ENCODE results near the gene HRH1. TPM values are rescaled to one million over a fixed set of nuclear protein-coding genes. Genes with fewer than 3 reads are reported as not detected.

The HRH1 gene
- total and polyA plus RNA-seq, 2 of the 13 experiments (the other 11 are each of a cell fraction or from before 2014, with no cell fraction given): not detected

- H3K4me1 ChIP-seq (ENCODE audit: insufficient read depth, low read length): no peaks in the 10 kb centered on the region
- intact Hi-C loops (cut with micrococcal nuclease; ENCODE audit: unreplicated experiment) (no loop called here), in situ Hi-C loops (cut with HindIII; ENCODE audit: extremely low pct_ligation_motif_present, low pct_unique_long_range_greater_than_20kb) (no loop called here)
- H3K9ac ChIP-seq (ENCODE audit: insufficient read depth, low read depth, low read length): no peak overlapping the region
- no peak for DNase-seq (ENCODE audit: low spot score)
- no peak overlapping the region for H2AFZ ChIP-seq (ENCODE audit: low read length)
- BruUV-seq (replicated peaks): no TSS peak
- ChIA-PET CTCF (ENCODE audit: low intra/inter-chr PET ratio, low total read pairs) (no interaction called here), POLR2A (no interaction called here)
- H3K4me2 ChIP-seq (ENCODE audit: low read depth, low read length): no peak overlapping the region
- H3K79me2 ChIP-seq (ENCODE audit: insufficient read depth, low read length): no peaks in the 10 kb centered on the region
- 29% methylated on average over 19 of the region's 21 CpGs for WGBS (ENCODE audit: low lambda C conversion rate)
- H4K20me1 ChIP-seq (ENCODE audit: insufficient read depth, low read length): no peaks in the 10 kb centered on the region
- H3K27ac ChIP-seq (ENCODE audit: extremely low read length, insufficient read depth, low read length): no peak overlapping the region
- ATAC-seq: no peak
- H3K27me3 ChIP-seq (ENCODE audit: control insufficient read depth in 1 of 2, insufficient read depth in 2 of 2, low read length in 2 of 2): peaks cover 3 to 46% of the 10 kb centered on the region in 2 experiments; a peak in 3 of 5 replicates
- H3K9me3 ChIP-seq (ENCODE audit: low read length): no peaks in the 10 kb centered on the region
- FAIRE-seq: no peak
- no peak overlapping the region for H3K4me3 ChIP-seq (replicated peaks in 1 of 3; ENCODE audit: insufficient read depth in 1 of 3, low read depth in 2 of 3, low read length in 3 of 3)
- H3K36me3 ChIP-seq (replicated peaks in 1 of 2; ENCODE audit: control insufficient read depth in 1 of 2, insufficient read depth in 2 of 2, low read length in 2 of 2): no peaks in the 10 kb centered on the region
- TF ChIP-seq, protein P1, sequence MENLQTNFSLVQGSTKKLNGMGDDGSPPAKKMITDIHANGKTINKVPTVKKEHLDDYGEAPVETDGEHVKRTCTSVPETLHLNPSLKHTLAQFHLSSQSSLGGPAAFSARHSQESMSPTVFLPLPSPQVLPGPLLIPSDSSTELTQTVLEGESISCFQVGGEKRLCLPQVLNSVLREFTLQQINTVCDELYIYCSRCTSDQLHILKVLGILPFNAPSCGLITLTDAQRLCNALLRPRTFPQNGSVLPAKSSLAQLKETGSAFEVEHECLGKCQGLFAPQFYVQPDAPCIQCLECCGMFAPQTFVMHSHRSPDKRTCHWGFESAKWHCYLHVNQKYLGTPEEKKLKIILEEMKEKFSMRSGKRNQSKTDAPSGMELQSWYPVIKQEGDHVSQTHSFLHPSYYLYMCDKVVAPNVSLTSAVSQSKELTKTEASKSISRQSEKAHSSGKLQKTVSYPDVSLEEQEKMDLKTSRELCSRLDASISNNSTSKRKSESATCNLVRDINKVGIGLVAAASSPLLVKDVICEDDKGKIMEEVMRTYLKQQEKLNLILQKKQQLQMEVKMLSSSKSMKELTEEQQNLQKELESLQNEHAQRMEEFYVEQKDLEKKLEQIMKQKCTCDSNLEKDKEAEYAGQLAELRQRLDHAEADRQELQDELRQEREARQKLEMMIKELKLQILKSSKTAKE (CRISPR knock-in tag; IDR thresholded peaks at IDR 0.05; ENCODE audit: borderline replicate concordance): no peak
- no peak for TF ChIP-seq ZUFSP (CRISPR knock-in tag; IDR thresholded peaks at IDR 0.05; ENCODE audit: borderline replicate concordance)
- no peak for TF ChIP-seq ZNF746 (CRISPR knock-in tag; IDR thresholded peaks at IDR 0.05)
- no peak for TF ChIP-seq ATRX (CRISPR knock-in tag; IDR thresholded peaks at IDR 0.05; ENCODE audit: borderline replicate concordance)
- no peak for TF ChIP-seq PAXIP1 (CRISPR knock-in tag; conservative IDR thresholded peaks at IDR 0.05)
- no peak for TF ChIP-seq RFX1 (IDR thresholded peaks at IDR 0.05)
- TF ChIP-seq, protein P2, sequence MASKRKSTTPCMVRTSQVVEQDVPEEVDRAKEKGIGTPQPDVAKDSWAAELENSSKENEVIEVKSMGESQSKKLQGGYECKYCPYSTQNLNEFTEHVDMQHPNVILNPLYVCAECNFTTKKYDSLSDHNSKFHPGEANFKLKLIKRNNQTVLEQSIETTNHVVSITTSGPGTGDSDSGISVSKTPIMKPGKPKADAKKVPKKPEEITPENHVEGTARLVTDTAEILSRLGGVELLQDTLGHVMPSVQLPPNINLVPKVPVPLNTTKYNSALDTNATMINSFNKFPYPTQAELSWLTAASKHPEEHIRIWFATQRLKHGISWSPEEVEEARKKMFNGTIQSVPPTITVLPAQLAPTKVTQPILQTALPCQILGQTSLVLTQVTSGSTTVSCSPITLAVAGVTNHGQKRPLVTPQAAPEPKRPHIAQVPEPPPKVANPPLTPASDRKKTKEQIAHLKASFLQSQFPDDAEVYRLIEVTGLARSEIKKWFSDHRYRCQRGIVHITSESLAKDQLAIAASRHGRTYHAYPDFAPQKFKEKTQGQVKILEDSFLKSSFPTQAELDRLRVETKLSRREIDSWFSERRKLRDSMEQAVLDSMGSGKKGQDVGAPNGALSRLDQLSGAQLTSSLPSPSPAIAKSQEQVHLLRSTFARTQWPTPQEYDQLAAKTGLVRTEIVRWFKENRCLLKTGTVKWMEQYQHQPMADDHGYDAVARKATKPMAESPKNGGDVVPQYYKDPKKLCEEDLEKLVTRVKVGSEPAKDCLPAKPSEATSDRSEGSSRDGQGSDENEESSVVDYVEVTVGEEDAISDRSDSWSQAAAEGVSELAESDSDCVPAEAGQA (IDR thresholded peaks at IDR 0.05; ENCODE audit: low read depth): no peak
- TF ChIP-seq, protein P2 (CRISPR knock-in tag; IDR thresholded peaks at IDR 0.05; ENCODE audit: borderline replicate concordance): no peak
These were observed 15.9 kb downstream of the HRH1 start for GRCh38 chr3:11170052-11170770.
